Skin of body (tissue), 2 donors: ENCODE results near the gene SLC25A13. TPM values are rescaled to one million over a fixed set of nuclear protein-coding genes. Genes with fewer than 3 reads are reported as not detected.
"Not testable (repeated sequence)": the region's sequence is repeated elsewhere in the genome, so short reads cannot be mapped to it uniquely, and the experiment has no call there.

Experiments used
- DNase-seq: peaks from one replicate; lab custom pipeline; 2025; lab: John Stamatoyannopoulos, UW
- total RNA-seq: library from RNA; depleted of rRNA; stranded (reverse); fragments of >200 nt; gene quantifications from one replicate; pipeline ENCODE4 v1.2.3, GENCODE V29; 2014

The SLC25A13 gene
- total RNA-seq, 1 donor from 2014 or later: 15.7 TPM

DNA sequence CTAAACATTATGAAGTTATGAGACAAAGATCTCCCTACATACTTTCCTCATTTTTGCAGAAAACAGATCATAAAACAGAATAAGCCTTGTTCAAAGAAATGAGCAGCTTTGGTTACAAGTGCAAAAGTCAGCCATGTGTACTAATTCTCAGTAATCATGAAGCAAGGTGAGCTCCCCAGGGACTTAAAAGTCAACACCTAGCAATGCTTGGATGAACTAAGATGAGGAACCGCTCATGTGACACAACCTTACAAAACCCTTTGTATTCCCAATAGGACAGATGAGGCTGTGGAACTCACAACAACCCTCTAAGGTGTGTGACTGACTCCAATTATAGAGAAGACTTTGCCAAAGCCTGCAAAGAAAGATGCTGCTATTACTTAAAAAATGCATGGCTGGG is 154.5 kb downstream of the SLC25A13 start:
- no peak for DNase-seq

DNA sequence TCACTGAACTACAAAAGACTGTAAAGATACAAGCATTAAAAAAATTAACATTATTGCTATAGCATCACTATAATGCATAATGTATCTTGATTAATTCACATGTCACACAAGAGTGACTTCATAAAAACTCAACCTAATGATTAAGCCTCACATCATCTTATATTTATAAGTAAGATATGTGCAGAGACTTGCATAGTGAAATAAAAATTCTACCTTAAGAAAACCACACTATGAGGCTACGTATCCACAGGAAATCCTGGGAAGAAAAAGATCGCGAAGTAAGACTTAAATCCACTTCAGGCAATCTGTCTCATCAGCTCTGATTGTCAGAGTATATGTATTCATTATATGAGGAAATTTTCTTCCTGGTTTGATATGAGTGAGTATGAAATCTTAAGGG is 160.0 kb downstream of the SLC25A13 start:
- DNase-seq: no peak

DNA sequence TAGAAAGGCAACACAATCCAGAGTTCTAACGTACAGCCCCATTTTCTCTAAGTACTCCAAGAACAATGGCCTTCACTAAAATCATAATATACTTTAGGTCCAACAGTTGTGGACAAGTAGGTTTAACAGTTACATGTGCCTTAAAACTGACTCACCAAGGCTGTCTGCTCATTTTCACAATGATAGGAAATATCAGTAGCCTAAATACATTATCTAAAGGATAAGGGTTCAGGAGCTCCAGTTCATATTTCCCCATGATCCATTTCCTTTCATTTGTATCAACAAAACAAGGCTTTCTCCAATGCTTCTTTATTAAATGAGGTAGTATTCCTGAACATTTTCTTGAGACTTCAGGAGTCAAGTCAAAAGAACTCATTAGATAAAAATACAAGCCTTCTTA is 164.0 kb downstream of the SLC25A13 start:
- DNase-seq: no peak

DNA sequence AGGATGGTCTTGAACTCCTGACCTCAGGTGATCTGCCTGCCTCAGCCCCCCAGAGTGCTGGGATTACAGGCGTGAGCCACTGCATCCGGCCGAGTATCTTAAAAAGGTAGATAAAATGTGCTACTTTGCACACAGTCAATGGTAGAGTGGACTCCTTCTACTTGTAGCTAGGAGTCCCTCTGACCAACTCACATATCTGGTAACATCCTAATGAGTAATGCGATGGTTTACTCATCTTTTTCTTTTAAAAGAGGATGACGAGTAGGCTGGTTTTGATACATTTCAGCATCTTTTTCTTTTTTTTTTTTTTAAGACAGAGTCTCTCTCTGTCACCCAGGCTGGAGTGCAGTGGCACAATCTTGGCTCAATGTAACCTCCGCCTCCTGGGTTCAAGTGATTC is 167.4 kb downstream of the SLC25A13 start:
- DNase-seq: not testable (repeated sequence)

DNA sequence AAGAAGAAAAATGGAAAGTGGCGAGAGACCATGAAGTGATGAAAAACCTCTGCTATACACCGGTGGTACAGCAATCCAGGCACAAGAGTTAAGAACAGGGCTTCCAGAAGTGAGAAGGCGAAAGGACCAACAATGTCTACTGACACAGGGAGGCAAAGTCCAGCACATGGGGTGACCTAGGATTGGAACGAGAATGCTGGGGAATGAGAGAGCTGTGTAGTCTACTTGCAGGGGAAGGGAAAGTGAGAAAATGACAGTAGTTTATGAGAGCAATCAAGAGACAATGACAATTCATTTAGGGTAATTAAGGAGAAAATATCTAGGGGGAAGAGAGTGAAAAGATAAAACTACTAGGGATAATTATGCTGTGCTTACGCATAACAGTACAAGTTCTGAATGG is 169.2 kb downstream of the SLC25A13 start:
- DNase-seq: no peak

DNA sequence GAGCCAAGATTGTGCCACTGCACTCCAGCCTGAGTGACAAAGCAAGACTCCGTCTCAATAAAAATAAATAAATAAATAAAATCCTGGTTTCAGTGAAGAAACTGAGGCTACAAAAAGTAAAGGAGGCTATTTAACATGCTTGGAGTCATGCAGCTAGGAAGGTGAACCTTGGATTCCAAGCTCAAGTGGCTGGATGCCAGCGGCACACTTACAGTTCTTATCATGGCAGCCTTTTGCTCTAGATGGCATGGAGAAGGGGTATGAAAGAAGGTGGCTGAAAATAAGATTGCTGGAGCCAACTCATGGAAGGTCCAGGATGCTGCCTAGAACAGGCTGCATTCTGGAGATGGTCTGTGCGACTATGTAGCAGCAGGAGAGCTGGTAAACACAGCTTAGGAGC is 170.0 kb downstream of the SLC25A13 start:
- no peak for DNase-seq

DNA sequence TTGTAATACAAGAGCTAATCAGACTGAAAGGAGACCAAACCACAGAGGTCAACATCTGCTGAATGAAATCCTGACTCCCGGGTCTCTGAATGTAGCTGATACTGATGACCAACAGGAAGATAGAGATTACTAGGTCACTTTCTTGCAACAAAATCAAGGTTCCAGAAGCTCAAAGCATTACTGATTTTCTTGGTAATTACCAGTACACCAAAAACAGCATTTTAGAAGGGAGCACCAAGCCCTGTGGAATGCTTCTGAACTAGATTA is 177.7 kb downstream of the SLC25A13 start:
- DNase-seq: no peak

DNA sequence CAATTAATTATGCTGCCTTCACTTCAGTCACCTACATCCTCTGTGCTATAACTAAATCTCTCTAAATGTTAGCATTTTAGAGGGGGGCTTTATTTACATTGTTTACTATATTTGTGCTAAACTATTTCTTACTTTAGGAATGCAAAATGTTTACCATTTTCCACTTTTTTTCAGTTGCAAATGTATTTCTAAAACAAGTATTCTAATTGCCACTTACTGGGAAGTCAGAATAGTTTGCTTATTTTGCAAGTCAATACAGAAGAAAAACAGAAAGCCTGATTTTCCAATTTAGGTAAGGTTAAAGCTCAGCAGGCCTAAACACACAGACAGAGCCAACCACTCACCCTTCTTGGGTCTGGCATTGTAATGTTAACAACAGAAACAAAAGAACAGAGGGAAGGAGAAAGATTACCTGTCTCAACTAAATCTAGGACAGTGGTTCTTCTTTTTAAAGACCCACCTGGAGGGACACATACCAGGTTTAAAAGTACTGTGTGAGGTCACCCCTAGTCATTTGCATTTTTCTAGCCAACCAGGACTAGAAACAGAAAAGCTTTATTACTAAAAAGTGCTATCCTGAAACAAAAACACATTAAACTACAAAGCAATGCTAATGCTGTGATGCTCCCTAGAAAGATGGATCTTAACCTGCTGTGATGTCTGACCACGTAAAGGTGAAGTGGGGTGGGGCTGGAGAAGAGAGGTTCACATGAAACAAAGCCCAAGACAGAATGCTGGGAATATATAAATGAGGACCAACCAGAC is 178.2 kb downstream of the SLC25A13 start:
- DNase-seq: no peak

DNA sequence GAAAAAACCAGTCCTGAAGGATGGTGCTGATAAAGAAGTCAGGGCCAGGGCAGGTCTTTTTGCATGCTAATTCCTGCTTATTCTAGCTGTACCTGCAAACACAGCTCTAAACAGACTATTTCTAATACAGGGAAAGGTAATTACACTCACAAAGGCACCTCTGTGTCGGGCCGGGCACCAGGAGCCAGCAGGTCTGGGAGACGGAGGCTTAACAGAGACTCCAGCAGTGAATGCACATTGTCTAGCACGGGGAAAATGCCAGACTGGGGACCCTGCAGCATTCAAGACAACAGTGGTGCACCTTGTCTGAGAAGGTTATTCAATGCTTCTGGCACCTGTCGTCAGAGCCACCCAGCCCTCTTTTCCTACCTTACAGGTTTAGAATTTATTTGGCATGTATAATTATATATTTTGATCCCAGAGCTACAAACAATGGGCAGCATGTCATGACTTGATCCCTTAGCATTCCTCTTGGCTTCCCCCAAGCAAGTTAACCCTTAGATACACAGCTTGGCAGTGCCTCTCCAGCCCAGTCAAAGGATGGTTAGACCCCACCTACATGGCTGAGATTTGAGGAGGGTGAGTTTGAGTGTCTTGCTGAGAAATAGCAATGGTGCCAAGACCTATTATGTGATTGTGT is 185.2 kb downstream of the SLC25A13 start:
- no peak for DNase-seq

DNA sequence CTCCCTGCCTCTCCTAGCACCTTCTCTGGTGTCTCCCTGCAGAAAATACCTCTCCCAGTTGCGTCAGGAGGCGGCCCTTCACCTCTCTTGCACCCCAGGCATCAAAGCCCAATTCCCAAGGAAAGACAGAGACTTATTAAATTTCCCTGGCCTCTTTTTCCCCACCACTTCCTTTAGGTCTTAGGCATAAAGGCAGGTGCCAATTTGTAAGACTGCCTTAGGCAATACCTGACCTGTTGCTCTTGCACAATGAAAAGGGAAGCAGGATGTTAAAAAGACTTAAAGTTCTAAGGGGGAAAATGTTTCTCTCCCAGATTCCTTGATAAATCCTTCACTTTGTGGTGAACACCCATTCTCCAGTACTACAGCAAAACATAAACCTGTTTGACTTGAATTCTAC is 186.7 kb downstream of the SLC25A13 start:
- no peak for DNase-seq

DNA sequence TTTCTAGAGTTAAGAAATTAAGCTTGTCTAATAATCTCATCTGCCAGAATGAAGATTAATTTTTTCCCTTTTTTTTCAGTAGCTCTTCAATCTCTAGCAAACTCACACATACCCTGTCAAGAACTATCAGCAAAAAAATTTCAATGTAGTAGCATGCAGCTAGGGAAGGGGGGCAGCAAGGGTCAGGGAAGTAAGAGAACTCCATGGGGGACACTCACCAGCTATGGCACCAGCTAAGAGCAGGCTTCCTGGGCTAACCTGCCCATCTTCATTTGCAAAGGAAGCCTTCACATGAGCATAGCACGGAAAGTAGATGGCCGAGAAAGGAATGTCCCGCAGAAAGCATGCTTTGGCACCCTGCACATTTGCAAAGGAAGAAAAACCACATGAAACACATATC is 190.4 kb downstream of the SLC25A13 start:
- DNase-seq: no peak

DNA sequence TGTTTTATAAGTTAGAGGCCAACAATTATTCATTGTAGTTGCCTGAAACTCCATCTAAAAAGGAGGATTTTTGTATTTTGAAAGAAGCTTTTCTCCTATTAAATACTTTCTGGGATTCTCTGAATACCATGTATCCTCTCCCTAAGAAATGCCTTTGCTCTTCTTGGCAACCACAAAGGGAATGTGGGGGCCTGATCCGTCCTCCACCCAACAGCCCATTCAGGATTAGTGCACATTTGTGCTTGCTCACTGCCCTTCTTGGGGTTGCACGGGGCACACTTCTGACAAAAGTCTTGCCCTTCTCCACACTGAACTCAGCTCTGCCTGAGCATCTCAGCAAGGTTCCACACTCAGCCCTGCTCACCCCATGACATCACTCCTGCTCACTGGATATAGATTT is 194.2 kb downstream of the SLC25A13 start:
- DNase-seq: no peak

DNA sequence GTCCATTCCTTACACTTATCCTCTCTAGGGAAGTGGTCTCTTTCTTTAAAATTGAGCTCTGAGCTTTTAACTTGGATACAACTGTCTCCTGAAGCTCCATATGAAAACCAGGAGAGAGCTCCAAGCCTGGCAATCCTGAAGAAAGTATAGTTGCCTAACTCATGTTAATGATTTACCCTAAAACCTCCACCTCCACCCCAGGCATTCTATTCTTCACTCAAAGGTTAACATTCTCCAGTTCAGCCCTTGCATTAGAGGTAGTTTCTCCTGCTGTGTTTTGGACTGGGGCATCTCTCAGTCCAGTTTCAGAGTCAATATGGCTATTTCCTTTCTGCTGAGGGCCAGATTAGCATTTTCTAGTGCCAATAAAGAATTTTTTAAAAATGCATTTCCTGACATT is 195.5 kb downstream of the SLC25A13 start:
- no peak for DNase-seq

DNA sequence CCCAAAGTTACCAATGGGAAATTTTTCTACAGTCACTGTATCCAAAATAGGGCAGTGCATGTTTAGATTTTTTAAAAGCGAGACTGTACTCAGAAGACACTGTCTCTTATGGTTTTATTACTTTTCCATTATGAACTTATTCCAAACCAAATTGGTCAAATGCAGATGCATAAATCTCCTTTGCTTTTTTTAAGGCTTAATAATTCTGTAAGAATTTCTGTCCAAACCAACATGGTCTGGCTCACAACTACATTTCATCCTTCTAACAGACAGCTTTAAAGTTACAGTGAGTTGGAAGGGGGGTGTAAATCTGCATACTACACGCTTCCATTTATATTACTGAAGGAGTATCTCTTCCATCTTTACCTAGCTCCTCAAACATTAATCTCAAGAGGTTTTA is 199.2 kb downstream of the SLC25A13 start:
- no peak for DNase-seq

DNA sequence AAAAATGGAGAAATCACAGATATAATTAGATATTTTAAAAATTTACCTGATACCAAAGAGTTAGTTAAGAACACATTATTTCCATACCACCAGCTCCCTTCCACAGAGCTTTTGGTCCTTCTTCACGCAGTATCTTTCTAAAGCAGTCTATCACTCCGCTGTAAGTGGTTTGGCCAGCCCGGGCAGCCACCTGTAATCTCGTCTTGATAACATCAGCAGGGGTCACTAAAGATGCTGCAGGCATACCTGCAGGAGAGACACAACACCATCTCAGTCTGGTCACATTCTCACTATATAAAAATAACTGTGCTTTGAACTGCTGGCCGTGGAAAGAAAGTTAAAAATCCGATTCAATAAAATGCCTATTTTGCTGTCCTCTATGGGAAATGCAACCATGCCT is 200.1 kb downstream of the SLC25A13 start:
- no peak for DNase-seq

DNA sequence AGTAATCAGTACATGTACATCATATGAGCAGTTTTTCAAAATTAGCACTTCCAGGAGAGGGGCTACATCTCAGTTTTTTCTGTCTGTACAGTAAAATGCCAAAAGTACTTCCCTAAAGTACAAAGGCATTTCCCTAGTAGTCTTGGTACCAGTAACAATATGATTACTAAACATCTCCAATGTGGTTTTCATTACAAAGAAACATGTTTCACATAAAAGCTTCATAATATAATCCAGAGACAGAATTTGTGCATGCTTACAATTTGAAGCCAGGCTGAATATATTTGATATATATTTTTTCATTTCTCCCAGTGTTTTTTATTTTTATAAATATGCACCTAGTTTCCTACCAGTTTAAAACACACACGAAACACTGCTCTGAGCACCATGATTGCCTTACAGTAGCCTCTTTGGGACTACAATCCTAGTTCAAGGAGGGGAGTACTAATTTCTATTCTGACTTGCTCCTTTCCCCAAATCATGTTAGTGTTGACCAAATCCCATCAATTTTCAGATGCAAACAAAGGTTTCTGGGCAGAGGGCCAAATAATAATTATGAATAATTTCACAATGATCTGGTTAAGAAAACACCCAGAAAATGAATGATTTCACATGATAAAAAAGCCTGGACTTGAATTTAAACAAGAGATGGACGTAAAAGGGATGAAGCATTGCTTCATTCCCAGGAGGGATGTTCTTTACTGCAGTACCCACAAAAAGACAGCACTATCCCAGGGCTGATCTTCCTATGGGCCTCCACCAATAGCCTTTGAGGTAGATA is 201.3 kb downstream of the SLC25A13 start:
- peak; percentile 75 for DNase-seq

DNA sequence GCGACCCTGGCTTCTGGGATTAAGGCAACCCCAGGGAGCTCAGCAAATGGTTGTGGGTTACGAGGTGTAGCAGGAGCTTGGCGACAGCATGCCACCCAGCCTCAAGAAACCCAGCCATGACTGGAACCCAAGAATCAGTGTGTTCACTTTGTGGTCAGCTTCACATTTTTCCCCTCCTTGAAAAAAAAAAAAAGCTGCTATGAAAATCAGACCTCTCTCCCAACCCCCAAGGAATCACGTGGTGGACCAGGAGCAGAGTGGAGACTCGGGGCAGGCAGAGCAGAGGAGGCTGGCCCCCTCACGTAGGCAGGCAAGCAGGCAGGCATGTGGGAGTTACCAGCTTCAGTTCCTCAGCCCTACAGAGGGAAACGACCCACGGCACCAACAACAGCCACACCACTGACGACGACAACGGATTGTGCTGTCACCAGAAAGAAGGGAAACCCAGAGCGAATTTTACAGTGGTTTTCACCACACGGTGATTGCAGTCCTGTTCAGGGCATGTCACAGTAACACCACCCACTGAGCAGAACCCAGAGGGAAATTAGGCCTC is 203.4 kb downstream of the SLC25A13 start:
- DNase-seq: no peak

DNA sequence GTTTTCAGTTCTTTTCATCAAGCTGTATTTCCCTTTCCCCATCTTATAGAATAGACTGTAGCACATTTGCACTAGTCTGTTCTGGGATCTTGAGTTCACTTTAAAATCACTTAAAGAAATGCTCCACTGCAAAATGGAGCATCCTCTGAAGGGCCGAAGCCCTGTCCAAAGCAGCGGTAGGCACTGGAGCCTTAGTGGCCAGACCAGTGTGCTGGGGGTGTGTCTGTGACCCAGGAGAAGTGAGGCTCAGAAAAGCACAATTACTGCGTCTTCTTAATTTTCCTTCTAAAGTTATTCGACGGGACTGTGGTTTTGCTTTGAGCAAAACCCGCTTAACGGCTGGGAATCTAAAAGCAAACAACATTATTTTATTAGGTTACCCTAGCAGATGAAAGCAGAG is 205.7 kb downstream of the SLC25A13 start:
- DNase-seq: no peak

DNA sequence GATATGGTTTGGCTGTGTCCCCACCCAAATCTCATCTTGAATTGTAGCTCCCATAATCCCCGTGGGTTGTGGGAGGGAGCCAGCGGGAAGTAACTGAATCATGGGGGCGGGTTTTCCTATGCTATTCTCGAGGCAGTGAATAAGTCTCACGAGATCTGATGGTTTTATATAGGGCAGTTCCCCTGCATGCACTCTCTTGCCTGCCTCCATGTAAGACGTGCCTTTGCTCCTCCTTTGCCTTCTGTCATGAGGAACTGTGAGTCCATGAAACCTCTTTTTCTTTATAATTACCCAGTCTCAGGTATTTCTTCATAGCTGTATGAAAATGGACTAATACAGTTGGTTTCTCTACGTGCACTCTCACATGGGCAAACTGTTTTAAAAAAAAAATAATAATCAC is 207.7 kb downstream of the SLC25A13 start:
- DNase-seq: no peak

DNA sequence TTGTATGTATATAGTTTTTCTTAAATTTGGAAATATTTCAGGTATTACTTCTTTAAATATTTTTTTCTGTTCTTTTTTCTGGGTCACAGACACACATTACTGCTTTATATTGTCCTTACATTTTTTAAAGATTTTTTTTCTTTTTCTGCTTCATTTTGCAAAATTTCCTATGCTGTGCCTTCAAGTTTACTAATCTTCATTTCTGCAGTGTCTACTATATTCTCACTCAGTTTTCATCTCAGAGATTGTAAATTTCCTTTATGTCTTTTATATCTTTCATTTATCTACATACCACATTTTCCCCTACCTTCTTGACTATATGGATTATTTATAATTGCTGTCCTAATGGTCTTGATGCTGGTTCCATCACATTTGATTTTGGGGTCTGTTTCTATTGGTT is 210.5 kb downstream of the SLC25A13 start:
- no peak for DNase-seq

DNA sequence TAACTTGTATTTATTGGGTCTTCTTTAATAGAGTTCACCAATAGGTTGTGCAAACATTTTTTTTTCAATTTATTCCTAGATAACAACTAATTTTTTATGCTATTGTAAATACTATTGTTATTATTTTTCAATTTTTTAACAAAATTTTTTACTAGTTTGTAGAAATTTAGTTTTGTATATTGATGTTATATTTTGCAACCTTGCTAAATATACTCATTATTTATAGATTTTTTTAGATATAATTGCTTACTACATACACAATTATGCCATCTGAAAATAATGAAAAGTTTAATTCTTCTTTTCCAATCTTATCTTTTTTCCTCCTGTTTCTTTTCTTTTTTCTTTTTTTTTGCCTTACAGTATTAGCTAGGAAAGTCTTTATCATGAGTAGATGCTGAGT is 216.9 kb downstream of the SLC25A13 start:
- no peak for DNase-seq

DNA sequence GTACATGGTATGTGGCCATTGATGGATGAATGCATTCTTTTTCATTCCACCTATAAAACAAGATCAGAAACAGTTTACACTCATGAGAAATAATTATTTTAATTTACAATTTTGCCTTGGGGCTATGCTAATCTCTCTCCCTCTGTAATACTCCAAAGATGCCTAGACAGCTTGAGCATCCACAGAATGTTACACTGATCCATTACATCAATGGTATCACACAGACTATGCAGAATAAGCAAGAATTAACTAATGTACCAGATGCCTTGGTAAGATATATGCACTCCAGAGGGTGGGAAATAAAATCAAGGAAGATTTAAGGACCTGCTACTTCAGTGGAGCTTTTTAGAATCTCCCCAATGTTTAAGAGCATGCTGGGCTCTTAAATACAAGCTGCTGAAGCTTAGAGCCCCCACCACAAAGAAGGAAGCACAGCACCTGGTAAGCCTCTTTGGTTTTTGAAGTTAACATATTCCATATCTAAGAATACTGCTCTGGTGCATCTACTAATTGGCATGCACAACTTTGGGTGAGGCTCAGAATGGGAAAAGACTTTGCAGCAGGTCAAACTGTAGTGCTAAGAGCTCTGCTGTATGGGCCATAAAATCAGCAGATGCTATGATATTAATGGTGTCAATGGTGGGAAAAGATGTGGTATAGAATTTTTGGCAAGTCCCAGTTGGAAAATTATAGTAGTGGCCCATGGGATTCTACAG is 219.6 kb downstream of the SLC25A13 start:
- DNase-seq: no peak
